GM19328 (cell line): Measurements from ENCODE around the gene KCNK5.

Experiments used
- ATAC-seq: cut with Tn5 transposase; IDR thresholded peaks from one replicate; pipeline ENCODE4 v1.9.1; 2021; ENCODE audit warnings: mild to moderate bottlenecking, moderate library complexity; ENCODE audit not compliant: unreplicated experiment

The KCNK5 gene

DNA sequence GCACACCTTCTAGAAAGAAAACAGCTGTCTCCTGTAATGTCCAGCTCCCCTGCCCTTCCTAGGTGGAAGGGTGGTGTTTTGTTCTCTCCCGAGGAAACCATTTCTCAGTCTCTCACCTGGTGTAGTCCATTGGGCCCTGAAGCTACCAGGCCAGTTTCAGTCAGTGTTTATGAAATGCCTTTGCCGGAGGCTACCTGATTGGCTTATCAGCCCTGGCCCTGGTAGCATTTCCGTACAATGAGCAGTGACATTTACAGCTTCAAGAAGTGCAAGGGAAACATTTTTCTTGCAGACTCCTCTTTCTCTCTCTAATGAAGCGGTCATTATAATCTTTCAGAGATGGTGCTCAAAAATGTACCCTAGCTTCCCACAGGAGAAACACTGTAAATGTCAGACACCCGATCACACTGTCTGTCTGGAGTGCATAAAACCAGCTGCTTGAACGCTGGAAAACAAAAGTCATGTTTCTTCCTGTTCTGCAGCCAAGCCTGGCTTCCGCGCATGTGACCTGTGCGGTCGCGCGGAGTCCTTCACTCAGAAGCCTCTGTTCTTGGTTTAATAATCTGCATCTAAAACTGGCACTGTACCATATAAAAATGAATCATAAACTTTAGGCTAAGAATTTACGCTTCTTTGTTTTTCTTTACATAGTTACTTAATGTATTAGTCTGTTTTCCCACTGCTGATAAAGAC, 85.9 kb downstream of the KCNK5 start:
- ATAC-seq = no peak

DNA sequence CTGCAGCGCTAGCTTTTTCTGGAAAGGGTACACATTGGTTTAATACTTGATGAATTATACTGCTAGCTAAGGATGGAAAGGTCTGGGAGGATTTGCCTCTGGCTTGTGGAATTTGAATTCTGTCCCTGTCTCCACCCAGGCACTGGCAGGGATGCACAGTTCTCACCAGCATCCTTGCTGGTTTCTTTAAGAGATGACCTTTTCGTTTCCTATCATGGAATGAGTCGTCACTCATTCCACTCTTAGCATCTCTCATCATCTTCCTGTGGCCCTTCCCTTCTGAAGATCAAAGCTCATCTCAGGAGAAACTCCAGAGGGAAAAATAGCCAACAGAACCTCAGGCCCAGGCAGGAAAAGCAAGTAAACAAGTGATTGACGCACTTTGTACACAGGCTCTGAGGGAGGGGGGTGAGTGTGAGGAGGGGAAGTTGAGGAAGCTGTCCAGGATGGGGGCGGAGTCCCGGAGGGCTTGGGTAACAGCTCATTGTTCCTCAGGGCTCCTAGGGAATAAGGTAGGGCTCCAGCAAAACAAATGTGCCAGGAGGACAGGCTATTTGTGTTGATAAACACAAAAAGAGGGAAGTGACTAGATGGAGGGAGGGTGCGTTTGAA, 88.6 kb downstream of the KCNK5 start:
- ATAC-seq = no peak
